DOHH2 (cell line): ENCODE results near the gene CARD6.

Experiments
- H3F3A ChIP-seq: fragments of 200-600 bp; sonication (generic), shearing (Covaris generic); 2 replicates; pipeline ENCODE4 v1.6.0; 2016; ENCODE audit warnings: antibody characterized with exemption, mild to moderate bottlenecking; ENCODE audit not compliant: control insufficient read depth, insufficient read depth
- H3K27ac ChIP-seq: fragments of 200-600 bp; sonication (generic); 2 replicates; pipeline ENCODE4 v1.5.1; 2014; ENCODE audit warnings: low read depth, mild to moderate bottlenecking, low read length, moderate library complexity
- H3K27me3 ChIP-seq: fragments of 200-600 bp; sonication (generic); 2 replicates; pipeline ENCODE4 v1.6.1; 2014; ENCODE audit warnings: mild to moderate bottlenecking, low read length, mixed read lengths; ENCODE audit not compliant: control insufficient read depth
- H3K36me3 ChIP-seq: fragments of 200-600 bp; sonication (generic); 2 replicates; pipeline ENCODE4 v1.6.1; 2014; ENCODE audit warnings: mild to moderate bottlenecking, low read length, moderate library complexity, mixed read lengths; ENCODE audit not compliant: control insufficient read depth
- H3K4me1 ChIP-seq: fragments of 200-600 bp; sonication (generic); 2 replicates; pipeline ENCODE4 v1.6.1; 2014; ENCODE audit warnings: mild to moderate bottlenecking, low read length, mixed read lengths; ENCODE audit not compliant: control insufficient read depth
- H3K4me2 ChIP-seq: fragments of 200-600 bp; sonication (generic); 2 replicates; pipeline ENCODE4 v1.6.0; 2014; ENCODE audit warnings: mild to moderate bottlenecking, low read length, moderate library complexity
- H3K4me3 ChIP-seq: fragments of 200-600 bp; sonication (generic); 2 replicates; pipeline ENCODE4 v1.5.1; 2014; ENCODE audit warnings: mild to moderate bottlenecking, low read length, mixed read lengths
- H3K79me2 ChIP-seq: fragments of 200-600 bp; sonication (generic); 2 replicates; pipeline ENCODE4 v1.6.1; 2014; ENCODE audit warnings: mild to moderate bottlenecking, low read length, mixed read lengths; ENCODE audit not compliant: control insufficient read depth
- H3K9me2 ChIP-seq: fragments of 200-600 bp; sonication (generic); replicated peaks from 2 replicates; pipeline ENCODE4 v1.6.1; 2014; ENCODE audit warnings: mild to moderate bottlenecking, low read length, mixed read lengths; ENCODE audit not compliant: control insufficient read depth
- H3K9me3 ChIP-seq: fragments of 200-600 bp; sonication (generic); 2 replicates; pipeline ENCODE4 v1.6.1; 2014; ENCODE audit warnings: antibody characterized with exemption, low read length, mixed read lengths; ENCODE audit not compliant: control insufficient read depth, insufficient read depth
- H4K20me1 ChIP-seq: fragments of 200-600 bp; sonication (generic); 2 replicates; pipeline ENCODE4 v1.6.0; 2014; ENCODE audit warnings: low read depth, mild to moderate bottlenecking, antibody characterized with exemption, low read length, moderate library complexity; ENCODE audit not compliant: control insufficient read depth, insufficient read depth
- EZH2phosphoT487 ChIP-seq: fragments of 200-600 bp; sonication (generic); IDR thresholded peaks from 2 replicates; pipeline ENCODE4 v1.6.1; 2017; ENCODE audit warnings: borderline replicate concordance, mild to moderate bottlenecking, antibody characterized with exemption, low read length, moderate library complexity, mixed read lengths
- TF ChIP-seq, protein P1 (sequence below): fragments of 200-600 bp; sonication (generic); IDR thresholded peaks from one replicate; pipeline ENCODE4 v1.5.1; 2014; ENCODE audit warnings: antibody characterized with exemption, mild to moderate bottlenecking, low read depth, low read length; ENCODE audit not compliant: poor library complexity, severe bottlenecking

Gene CARD6

GRCh38 chr5:40828690-40829661 lies 12.2 kb upstream of the CARD6 start:
- TF ChIP-seq EZH2phosphoT487: no peak
- TF ChIP-seq, protein P1, sequence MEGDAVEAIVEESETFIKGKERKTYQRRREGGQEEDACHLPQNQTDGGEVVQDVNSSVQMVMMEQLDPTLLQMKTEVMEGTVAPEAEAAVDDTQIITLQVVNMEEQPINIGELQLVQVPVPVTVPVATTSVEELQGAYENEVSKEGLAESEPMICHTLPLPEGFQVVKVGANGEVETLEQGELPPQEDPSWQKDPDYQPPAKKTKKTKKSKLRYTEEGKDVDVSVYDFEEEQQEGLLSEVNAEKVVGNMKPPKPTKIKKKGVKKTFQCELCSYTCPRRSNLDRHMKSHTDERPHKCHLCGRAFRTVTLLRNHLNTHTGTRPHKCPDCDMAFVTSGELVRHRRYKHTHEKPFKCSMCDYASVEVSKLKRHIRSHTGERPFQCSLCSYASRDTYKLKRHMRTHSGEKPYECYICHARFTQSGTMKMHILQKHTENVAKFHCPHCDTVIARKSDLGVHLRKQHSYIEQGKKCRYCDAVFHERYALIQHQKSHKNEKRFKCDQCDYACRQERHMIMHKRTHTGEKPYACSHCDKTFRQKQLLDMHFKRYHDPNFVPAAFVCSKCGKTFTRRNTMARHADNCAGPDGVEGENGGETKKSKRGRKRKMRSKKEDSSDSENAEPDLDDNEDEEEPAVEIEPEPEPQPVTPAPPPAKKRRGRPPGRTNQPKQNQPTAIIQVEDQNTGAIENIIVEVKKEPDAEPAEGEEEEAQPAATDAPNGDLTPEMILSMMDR: no peak
- H3K36me3 ChIP-seq: peaks cover 86% of the 10 kb centered on the region
- H4K20me1 ChIP-seq: peaks cover 54% of the 10 kb centered on the region

GRCh38 chr5:40829748-40830533 lies 11.2 kb upstream of the CARD6 start:
- no peak for TF ChIP-seq EZH2phosphoT487
- no peaks in the 10 kb centered on the region for H3K9me2 ChIP-seq
- no peak overlapping the region for H3K27ac ChIP-seq
- H3K9me3 ChIP-seq: no peaks in the 10 kb centered on the region
- H3K79me2 ChIP-seq: peaks cover 48% of the 10 kb centered on the region
- peaks cover 22% of the 10 kb centered on the region for H3K4me1 ChIP-seq
- H3K36me3 ChIP-seq: peaks cover 96% of the 10 kb centered on the region
- H4K20me1 ChIP-seq: peaks cover 58% of the 10 kb centered on the region
- H3K4me3 ChIP-seq: no peak overlapping the region
- peaks cover 99% of the 10 kb centered on the region for H3F3A ChIP-seq
- no peak overlapping the region for H3K4me2 ChIP-seq
- 0 out of 2 replicates have a peak, but pooled peaks cover 2% of the 10 kb centered on the region for H3K27me3 ChIP-seq

More at GRCh38 chr5:40828690-40829661, 12.2 kb upstream of the CARD6 start:
- Histone ChIP-seq H3K4me1 (peaks cover 22% of the 10 kb centered on the region), H3F3A (peaks cover 99% of the 10 kb centered on the region), H3K4me2 (no peak overlapping the region), H3K79me2 (peaks cover 39% of the 10 kb centered on the region), H3K27ac (no peak overlapping the region), H3K4me3 (no peak overlapping the region), H3K9me2 (no peaks in the 10 kb centered on the region), H3K27me3 (no peaks in the 10 kb centered on the region), H3K9me3 (no peaks in the 10 kb centered on the region)

DNA sequence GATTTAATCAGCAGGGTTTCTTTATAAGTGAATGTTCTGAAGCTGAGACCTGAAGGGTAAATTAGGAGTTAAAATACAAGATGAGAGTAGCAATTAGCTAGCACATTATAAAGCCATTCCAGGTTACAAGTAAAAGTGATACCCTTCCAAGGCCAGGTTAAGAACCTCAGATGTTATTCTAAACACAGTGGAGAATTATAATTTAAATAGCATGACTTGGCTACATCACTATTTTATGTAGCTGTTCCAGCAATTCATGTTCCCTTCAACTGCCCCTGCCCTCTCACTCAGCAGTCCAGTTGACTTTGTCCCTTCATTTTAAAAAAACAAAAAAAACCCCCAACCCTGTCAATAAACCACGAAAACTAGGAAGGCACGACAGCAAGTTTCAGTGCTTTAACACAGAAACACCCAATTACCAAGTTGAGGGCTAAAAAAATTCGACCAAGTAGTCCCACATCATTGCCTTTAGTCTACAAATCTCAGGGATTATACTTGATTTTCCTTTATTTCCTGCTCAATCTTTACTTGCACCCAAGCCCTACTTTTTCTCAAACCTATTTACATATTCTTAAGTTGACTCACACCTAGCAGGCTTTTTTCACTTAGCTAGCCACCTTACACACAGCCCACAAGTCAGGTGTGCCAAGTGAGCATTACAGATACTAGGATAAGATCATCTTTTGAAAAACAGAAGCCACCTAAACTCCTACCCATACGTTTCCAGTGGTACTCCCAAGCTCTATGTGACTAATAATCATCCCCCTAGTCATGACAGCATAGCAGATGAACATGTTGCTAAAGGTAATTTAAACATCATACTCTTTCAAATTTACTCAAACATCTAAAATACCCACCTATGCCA lies 9.6 kb upstream of the CARD6 start:
- TF ChIP-seq EZH2phosphoT487: no peak
- TF ChIP-seq, protein P1: no peak
- H3K79me2 ChIP-seq: peaks cover 61% of the 10 kb centered on the region
- H3F3A ChIP-seq: peaks cover 82% of the 10 kb centered on the region
- peak overlapping the region; percentile 14; the same call in 1 of the 2 replicates for H3K27ac ChIP-seq
- peaks cover 58% of the 10 kb centered on the region for H4K20me1 ChIP-seq
- peak overlapping the region; percentile 91 for H3K4me2 ChIP-seq
- H3K27me3 ChIP-seq: 0 out of 2 replicates have a peak, but pooled peaks cover 2% of the 10 kb centered on the region
- no peaks in the 10 kb centered on the region for H3K9me2 ChIP-seq
- no peaks in the 10 kb centered on the region for H3K9me3 ChIP-seq
- H3K4me1 ChIP-seq: peaks cover 31% of the 10 kb centered on the region
- peaks cover 84% of the 10 kb centered on the region for H3K36me3 ChIP-seq
- H3K4me3 ChIP-seq: peak overlapping the region; percentile 97; the same call in 1 of the 2 replicates
